GM21717 (cell line): ENCODE results near the gene CCNQ.

ENCODE experiments used
- ATAC-seq: cut with Tn5 transposase; IDR thresholded peaks from one replicate; pipeline ENCODE4 v1.9.1; 2021; ENCODE audit warnings: mild to moderate bottlenecking, moderate library complexity; ENCODE audit not compliant: unreplicated experiment

CCNQ gene

DNA sequence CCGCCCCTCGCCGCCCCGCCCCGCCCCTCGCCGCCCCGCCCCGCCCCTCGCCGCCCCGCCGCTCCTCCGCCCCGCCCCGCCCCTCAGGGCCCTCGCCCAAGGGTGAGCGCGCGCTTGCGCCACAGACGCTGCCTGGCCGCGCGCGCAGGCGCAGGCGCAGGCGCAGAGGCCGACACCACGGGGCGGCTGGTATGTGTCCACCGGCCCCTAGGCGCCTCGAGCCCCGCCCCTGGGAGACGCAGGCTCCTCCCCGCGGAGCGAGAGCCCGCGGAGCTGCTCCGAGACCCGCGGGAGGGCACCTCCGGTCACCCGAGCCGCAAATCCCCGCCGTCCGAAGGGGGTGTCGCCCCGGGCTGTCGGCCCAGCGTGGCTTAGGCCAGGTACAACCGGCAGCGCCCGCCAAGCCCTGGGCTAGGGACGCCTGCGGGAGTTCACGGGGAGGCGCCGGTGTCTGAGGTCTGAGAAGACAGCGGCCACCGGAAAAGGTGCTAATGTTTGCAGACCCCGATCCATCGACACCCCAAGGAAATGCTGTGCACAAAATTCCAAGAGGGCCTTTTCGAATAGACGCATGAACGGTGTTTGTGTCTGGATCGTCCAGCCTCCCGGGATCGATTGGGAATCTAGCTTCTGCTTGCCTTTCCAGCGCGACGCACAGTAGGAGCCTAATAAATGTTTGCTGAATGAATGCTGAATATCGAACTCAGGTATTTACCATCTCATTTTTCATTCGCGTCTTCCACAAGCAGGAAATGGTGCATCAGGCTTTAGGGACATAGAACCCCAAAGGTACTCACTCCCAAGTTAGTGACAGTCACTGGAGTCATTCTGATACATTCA lies 473 bp upstream of the CCNQ start:
- ATAC-seq: peak; percentile 53

- ATAC-seq: no peak
Measured at GRCh38 chrX:153596981-153597750, 1.8 kb downstream of the CCNQ start.

DNA sequence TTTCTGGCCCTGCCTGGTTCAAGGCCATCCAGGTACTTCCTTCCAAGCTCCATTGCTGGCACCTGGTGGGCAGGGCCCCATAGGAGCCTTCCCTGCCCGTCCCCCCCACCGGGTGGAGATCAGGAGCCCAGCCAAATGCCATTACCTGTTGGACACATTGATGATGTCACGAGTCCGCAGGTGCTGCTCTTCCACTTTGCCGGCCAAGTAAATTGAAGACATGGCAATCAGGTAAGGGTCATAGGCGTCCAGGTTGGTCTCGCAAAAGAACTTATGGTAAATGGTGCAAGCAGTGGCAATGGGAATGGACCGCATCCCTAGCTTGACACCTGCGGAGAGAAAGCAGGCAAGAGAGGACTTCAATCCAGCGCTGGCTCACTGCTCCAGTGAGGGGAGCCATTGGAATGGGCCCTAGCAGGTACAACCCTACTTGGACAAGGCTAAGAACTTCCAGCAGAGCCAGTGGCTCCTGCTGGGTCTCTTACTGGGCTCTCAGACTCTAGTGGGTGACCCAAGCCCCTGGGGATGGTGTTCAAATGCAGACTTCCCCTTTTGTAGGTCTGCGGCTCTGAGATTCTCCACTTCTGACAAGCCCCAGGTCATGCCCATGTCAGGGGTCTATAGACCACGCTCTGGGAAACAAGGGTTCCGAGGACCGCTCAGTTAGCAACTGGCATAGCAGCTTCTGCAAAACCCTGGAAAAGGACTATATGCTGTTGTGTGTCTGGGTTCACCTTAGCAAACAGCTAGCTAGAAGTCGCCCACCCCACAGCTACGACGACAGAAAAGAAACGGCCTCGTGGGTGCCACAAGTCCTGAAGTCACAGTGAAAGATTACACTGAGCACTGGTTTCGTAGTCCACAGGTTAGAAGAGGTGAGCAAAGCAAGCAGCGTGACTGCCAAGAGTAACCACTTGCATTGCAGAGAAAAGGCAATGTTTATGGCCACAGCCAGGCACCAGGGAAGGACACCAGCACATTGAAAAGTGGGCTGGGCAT lies 2.8 kb downstream of the CCNQ start:
- no peak for ATAC-seq

- no peak for ATAC-seq
Measured at GRCh38 chrX:153595387-153595786, 3.6 kb downstream of the CCNQ start.

DNA sequence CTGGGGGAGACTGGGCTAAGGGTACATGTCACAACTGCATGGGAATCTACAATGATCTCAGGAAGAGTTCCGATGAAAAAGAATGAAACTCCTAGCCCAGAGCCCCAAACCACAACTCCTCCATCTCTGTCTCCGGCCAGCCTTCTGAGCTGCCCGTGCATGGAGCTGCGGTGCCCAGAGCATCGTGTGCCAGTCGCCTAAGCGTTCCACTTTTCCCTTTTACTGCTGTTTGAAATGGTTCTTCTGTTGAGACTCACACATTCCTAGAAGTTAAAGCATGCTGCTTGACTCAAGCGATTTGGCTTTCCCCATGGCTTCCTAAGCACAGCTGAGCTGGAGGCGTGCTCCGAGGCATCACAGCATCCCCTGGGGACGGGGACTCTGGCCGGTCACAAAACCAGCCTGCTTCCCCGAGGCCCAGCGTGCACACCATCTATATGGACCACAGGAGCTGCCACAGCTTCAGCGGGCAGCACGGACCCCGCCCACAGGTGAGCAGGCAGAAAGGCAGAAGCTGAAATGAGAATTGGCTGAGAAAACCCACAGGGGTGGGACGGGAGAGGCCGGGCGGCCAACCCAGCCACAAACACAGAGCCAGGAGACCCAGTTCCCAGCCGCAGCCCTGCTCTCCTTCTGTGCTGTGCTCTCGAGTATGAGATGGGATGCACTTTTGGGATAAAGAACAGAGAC lies 5.0 kb downstream of the CCNQ start:
- ATAC-seq: no peak

GRCh38 chrX:153592966-153593688 lies 5.8 kb downstream of the CCNQ start:
- no peak for ATAC-seq

DNA sequence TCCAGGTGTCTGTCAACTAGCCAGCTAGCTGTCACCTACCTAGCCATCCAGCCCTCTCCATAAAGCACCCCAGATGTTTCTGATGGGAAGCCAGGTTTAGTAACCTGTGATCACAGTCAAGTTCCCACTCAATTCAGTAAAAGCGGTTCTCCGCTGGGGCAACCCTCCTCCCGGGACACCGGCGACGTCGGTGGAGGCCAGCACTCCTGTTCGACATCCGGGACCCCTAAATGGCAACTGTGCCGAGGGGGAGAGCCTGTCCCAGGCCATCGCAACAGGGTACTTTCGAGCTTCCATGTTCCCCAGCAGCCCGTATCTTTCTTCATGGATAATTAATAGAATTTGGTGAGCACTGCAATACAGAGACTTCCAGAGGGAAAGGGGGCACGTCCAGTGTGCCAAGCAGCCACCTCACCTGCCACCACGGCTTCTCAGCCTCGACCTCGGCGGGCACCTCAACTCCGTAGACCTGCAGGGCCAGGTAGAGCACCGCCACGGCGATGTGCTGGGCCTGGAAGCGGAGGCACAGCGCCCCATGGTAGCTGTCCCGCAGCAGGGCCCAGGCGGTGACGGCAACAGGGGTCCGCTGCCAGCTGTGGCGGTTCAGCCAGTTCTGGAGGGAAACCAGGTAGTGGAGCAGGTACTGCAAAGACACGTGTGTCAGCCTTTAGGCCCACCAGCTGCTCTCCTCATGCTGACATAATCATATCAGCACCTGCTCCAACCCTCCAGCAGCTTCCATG lies 6.7 kb downstream of the CCNQ start:
- ATAC-seq: no peak

GRCh38 chrX:153590961-153591956 lies 7.7 kb downstream of the CCNQ start:
- no peak for ATAC-seq

GRCh38 chrX:153588782-153589446 lies 10.0 kb downstream of the CCNQ start:
- no peak for ATAC-seq

DNA sequence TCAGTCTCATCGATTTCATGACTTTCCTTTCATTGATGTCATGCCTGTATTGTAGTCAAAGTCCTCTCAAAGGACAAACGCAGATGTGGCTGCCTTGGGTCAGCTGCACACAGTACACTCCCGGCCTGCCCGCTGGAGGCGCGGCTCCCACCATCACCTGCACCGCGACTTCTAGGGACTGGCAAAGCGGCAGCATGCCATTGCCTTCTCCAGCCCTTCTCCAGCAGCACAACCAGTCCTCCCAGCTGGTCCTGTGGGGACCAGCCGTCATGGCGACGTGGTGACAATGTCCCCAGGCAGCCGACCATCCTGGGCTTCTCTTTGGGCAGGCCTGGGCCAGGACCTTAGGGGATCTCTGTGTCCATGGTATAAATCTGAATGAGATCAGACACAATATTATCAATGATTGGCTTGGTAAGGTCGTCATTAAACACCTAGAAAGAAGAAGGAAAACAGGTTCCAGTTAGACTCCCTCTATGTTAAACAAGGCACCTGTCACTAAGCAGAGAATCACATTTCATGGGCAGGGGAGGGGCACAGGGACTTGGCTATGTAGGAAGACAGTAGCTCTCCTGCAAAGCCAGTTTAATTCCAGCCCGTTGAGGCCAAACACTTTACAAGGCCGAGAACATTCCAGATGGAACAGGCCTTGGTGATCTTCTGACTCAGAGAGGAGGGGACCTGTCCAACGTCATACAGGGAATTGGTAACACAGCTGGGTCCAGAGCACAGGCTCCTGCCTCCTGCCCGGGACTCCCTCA lies 10.7 kb downstream of the CCNQ start:
- no peak for ATAC-seq

GRCh38 chrX:153587342-153587741 lies 11.6 kb downstream of the CCNQ start:
- ATAC-seq: no peak

GRCh38 chrX:153585827-153586226 lies 13.1 kb downstream of the CCNQ start:
- ATAC-seq: no peak

DNA sequence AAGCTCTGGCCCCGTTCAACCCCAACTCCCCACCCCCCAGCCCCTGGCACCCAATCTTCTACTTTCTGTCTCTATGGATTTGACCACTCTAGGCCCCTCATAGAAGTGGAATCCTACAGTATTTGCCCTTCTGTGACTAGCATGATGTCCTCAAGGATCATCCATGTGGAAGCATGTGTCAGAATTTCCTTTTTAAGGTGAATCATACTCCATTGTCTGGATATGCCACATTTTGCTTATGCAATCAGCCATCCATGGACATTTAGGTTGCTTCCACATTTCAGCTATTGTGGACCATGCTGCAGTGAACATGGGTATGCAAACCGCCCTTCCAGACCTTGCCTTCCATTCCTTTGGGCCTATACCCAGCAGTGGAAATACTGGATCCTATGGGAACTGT lies 15.5 kb downstream of the CCNQ start:
- ATAC-seq: no peak

GRCh38 chrX:153582896-153583295 lies 16.0 kb downstream of the CCNQ start:
- peak; percentile 93 for ATAC-seq

- no peak for ATAC-seq
Measured at GRCh38 chrX:153580700-153581386, 18.1 kb downstream of the CCNQ start.

DNA sequence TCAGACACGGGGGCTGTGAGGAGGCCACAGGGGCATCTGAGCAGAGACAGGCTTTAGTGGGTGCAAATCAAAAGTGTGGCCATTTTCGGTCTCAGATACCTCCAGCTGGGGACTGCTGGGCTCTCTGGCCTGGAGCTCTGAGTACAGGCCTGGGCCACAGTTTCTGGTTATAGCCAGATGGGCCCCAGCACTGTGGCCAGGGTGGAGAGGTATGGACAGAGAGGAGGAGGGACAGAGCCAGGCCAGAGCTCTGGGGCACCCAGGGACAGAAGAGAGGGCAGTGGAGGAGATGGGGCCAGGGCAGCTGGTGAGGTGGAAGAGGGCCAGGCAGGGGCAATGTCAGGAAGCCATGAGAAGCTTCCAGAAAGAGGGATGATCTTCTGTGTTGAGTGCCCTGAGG lies 20.1 kb downstream of the CCNQ start:
- no peak for ATAC-seq
